GM23338 (cell line): ENCODE measurements around the gene RAB40C. TPM values are rescaled to one million over a fixed set of nuclear protein-coding genes. Genes with fewer than 3 reads are reported as not detected.

Source experiments
- ATAC-seq: fragments of 200-7000 bp; cut with Tn5 transposase; 3 replicates; pipeline ENCODE4 v1.9.1; 2020
- DNase-seq: peaks from one replicate; pipeline ENCODE4 v3.0.0-alpha.2; 2015; ENCODE audit warnings: low spot score
- H2AFZ ChIP-seq: fragments of 200-600 bp; sonication (generic); 2 replicates; pipeline ENCODE4 v1.8.0; 2016; ENCODE audit warnings: antibody characterized with exemption, mild to moderate bottlenecking, moderate library complexity
- H3F3A ChIP-seq: fragments of 200-600 bp; sonication (generic); replicated peaks from 2 replicates; pipeline ENCODE4 v1.8.0; 2017; ENCODE audit warnings: antibody characterized with exemption, mixed run types, low read depth
- H3K27ac ChIP-seq: fragments of 200-600 bp; sonication (generic); 2 replicates; pipeline ENCODE4 v1.6.1; 2016; ENCODE audit warnings: low read depth
- H3K27me3 ChIP-seq: fragments of 200-600 bp; sonication (generic); 2 replicates; pipeline ENCODE4 v1.8.0; 2016; ENCODE audit warnings: mild to moderate bottlenecking, mixed run types, moderate library complexity; ENCODE audit not compliant: insufficient read depth
- H3K36me3 ChIP-seq: fragments of 200-600 bp; sonication (generic); 2 replicates; pipeline ENCODE4 v1.8.0; 2016; ENCODE audit warnings: mild to moderate bottlenecking; ENCODE audit not compliant: insufficient read depth
- H3K4me1 ChIP-seq: fragments of 200-600 bp; sonication (generic); 2 replicates; pipeline ENCODE4 v1.8.0; 2016; ENCODE audit warnings: mild to moderate bottlenecking, moderate library complexity; ENCODE audit not compliant: insufficient read depth
- H3K4me2 ChIP-seq: fragments of 200-600 bp; sonication (generic); 2 replicates; pipeline ENCODE4 v1.7.1; 2017; ENCODE audit warnings: mixed run types
- H3K4me3 ChIP-seq: fragments of 200-600 bp; sonication (generic); 2 replicates; pipeline ENCODE4 v1.6.1; 2016; ENCODE audit warnings: mixed run types
- H3K79me2 ChIP-seq: fragments of 200-600 bp; sonication (generic); replicated peaks from 2 replicates; pipeline ENCODE4 v1.8.0; 2017; ENCODE audit warnings: mild to moderate bottlenecking; ENCODE audit not compliant: insufficient read depth
- H3K9me2 ChIP-seq: fragments of 200-600 bp; sonication (generic); 2 replicates; pipeline ENCODE4 v1.8.0; 2017; ENCODE audit not compliant: insufficient read depth
- H4K20me1 ChIP-seq: fragments of 200-600 bp; sonication (generic); replicated peaks from 2 replicates; pipeline ENCODE4 v1.8.0; 2017; ENCODE audit warnings: mild to moderate bottlenecking; ENCODE audit not compliant: insufficient read depth
- H3K27ac Mint-ChIP-seq: 2 replicates; pipeline ENCODE4 v1.8.0; 2020; ENCODE audit warnings: inconsistent platforms, mild to moderate bottlenecking, moderate library complexity, mixed read lengths
- H3K27me3 Mint-ChIP-seq: 3 replicates; pipeline ENCODE4 v1.8.0; 2022; ENCODE audit warnings: low read depth, mild to moderate bottlenecking, moderate library complexity, mixed read lengths, inconsistent platforms; ENCODE audit not compliant: insufficient read depth, poor library complexity
- H3K36me3 Mint-ChIP-seq: 3 replicates; pipeline ENCODE4 v1.8.0; 2021; ENCODE audit warnings: low read depth, mild to moderate bottlenecking, inconsistent platforms, moderate library complexity, mixed read lengths
- H3K4me1 Mint-ChIP-seq: 3 replicates; pipeline ENCODE4 v1.8.0; 2020; ENCODE audit warnings: mild to moderate bottlenecking, inconsistent platforms, mixed read lengths
- H3K4me3 Mint-ChIP-seq: 3 replicates; pipeline ENCODE4 v1.8.0; 2021; ENCODE audit warnings: moderate library complexity, mild to moderate bottlenecking, inconsistent platforms, mixed read lengths
- H3K9me3 Mint-ChIP-seq: 3 replicates; pipeline ENCODE4 v1.8.0; 2020; ENCODE audit warnings: moderate library complexity, mild to moderate bottlenecking, inconsistent platforms, mixed read lengths
- CREB1 ChIP-seq: fragments of 250-450 bp; sonication (Bioruptor Pico); IDR thresholded peaks from 2 replicates; pipeline ENCODE4 v1.5.0; 2020; ENCODE audit warnings: low read depth, mild to moderate bottlenecking, moderate library complexity
- CTCF ChIP-seq, 2 experiments: fragments of 200-600 bp in 1 of 2; sonication (generic) in 1 of 2; conservative IDR thresholded peaks; 2 replicates each; pipeline versions ENCODE4 v1.5.1 to v1.6.1; 2016 to 2017; ENCODE audit warnings: antibody characterized with exemption in 2 of 2, low read depth in 2 of 2, mild to moderate bottlenecking in 2 of 2, moderate library complexity in 1 of 2
- ETS1 ChIP-seq: IDR thresholded peaks from 2 replicates; pipeline ENCODE4 v1.6.1; 2016; ENCODE audit warnings: antibody characterized with exemption
- EZH2 ChIP-seq: fragments of 200-600 bp; sonication (generic); IDR thresholded peaks from one replicate; pipeline ENCODE4 v1.8.0; 2017; ENCODE audit warnings: antibody characterized with exemption, mild to moderate bottlenecking, low read depth; ENCODE audit not compliant: unreplicated experiment
- EZH2phosphoT487 ChIP-seq: fragments of 200-600 bp; sonication (generic); IDR thresholded peaks from one replicate; pipeline ENCODE4 v1.8.1; 2018; ENCODE audit warnings: antibody characterized with exemption; ENCODE audit not compliant: unreplicated experiment
- NANOG ChIP-seq: IDR thresholded peaks from 2 replicates; pipeline ENCODE4 v1.6.1; 2016; ENCODE audit warnings: antibody characterized with exemption, borderline replicate concordance
- REST ChIP-seq: IDR thresholded peaks from one replicate; pipeline ENCODE4 v1.6.1; 2018; ENCODE audit warnings: antibody characterized with exemption; ENCODE audit not compliant: unreplicated experiment
- ZNF114 ChIP-seq: fragments of 250-450 bp; sonication (Bioruptor Pico); IDR thresholded peaks from 2 replicates; pipeline ENCODE4 v1.5.0; 2020; ENCODE audit warnings: mild to moderate bottlenecking, moderate library complexity
- ZNF331 ChIP-seq: fragments of 250-450 bp; sonication (Bioruptor Pico); IDR thresholded peaks from 2 replicates; pipeline ENCODE4 v1.5.0; 2020; ENCODE audit warnings: low read depth, mild to moderate bottlenecking, moderate library complexity
- ZNF462 ChIP-seq: fragments of 250-450 bp; sonication (Bioruptor Pico); IDR thresholded peaks from 2 replicates; pipeline ENCODE4 v1.5.0; 2020; ENCODE audit warnings: mild to moderate bottlenecking, moderate library complexity
- polyA plus RNA-seq: library from polyadenylated mRNA; unstranded; fragments of >200 nt; fragmentation: Nextera tagmentation; extraction: Ambion mirVana; gene quantifications from 2 replicates; pipeline ENCODE4 v1.2.1, GENCODE V29; 2016
- total RNA-seq: library from RNA; depleted of rRNA; stranded (reverse); fragments of >200 nt; shearing (Covaris generic); gene quantifications from 2 replicates; pipeline ENCODE4 v1.2.3, GENCODE V29; 2014

Gene RAB40C
- total and polyA plus RNA-seq, 2 experiments from 2014 or later, result 11.2 to 24.6 TPM

GRCh38 chr16:616733-617586 is 27.1 kb downstream of the RAB40C start:
- no peak overlapping the region for H3K27ac Mint-ChIP-seq
- H3K9me2 ChIP-seq, result no peaks in the 10 kb centered on the region
- ATAC-seq, result no peak

More at GRCh38 chr16:616733-617586, 27.1 kb downstream of the RAB40C start:
- Mint-ChIP-seq H3K4me1 (peaks cover 6% of the 10 kb centered on the region; the same call in 2 of the 3 replicates), H3K36me3 (peaks cover 13% of the 10 kb centered on the region; the same call in 2 of the 3 replicates), H3K27me3 (peaks cover 14% of the 10 kb centered on the region), H3K9me3 (peaks cover 7% of the 10 kb centered on the region; the same call in 2 of the 3 replicates), H3K4me3 (no peak overlapping the region)
- no peak overlapping the region for H3K4me2 ChIP-seq
- H3K36me3 ChIP-seq, result no peaks in the 10 kb centered on the region
- H3K79me2 ChIP-seq, result no peaks in the 10 kb centered on the region
- no peak for DNase-seq
- H3K27ac ChIP-seq, result no peak overlapping the region
- no peaks in the 10 kb centered on the region for H3K27me3 ChIP-seq
- H3F3A ChIP-seq, result peaks cover 5% of the 10 kb centered on the region; the same call in 1 of the 2 replicates
- no peak for TF ChIP-seq ZNF114 (CRISPR knock-in tag)
- no peak for TF ChIP-seq CTCF (conservative IDR thresholded peaks at IDR 0.05; ENCODE audit: low read depth in 2 of 2)
- TF ChIP-seq CREB1 (CRISPR knock-in tag), result no peak
- TF ChIP-seq EZH2, result no peak
- no peak for TF ChIP-seq ZNF462
- no peak for TF ChIP-seq ETS1
- TF ChIP-seq NANOG, result no peak
- TF ChIP-seq ZNF331 (CRISPR knock-in tag), result no peak
- no peak for TF ChIP-seq REST
- TF ChIP-seq EZH2phosphoT487, result no peak
- H3K4me1 ChIP-seq, result no peaks in the 10 kb centered on the region
- no peaks in the 10 kb centered on the region; the same call in 1 of the 2 replicates for H4K20me1 ChIP-seq
- no peak overlapping the region for H3K4me3 ChIP-seq
- no peak overlapping the region for H2AFZ ChIP-seq
